NCI-H748 treated with DMSO at 0.1 percent for 48 hours (cell line): ENCODE measurements around the gene TNFAIP2.

Experiments used
- DNase-seq: peaks from one replicate; lab custom pipeline; 2025; lab: John Stamatoyannopoulos, UW

TNFAIP2 gene

GRCh38 chr14:103122585-103122946 is 695 bp upstream of the TNFAIP2 start:
- no peak for DNase-seq

GRCh38 chr14:103123634-103124500 is 606 bp downstream of the TNFAIP2 start:
- DNase-seq: no peak

GRCh38 chr14:103124501-103125001 is 1.3 kb downstream of the TNFAIP2 start:
- no peak for DNase-seq

GRCh38 chr14:103125098-103126070 is 2.1 kb downstream of the TNFAIP2 start:
- no peak for DNase-seq

GRCh38 chr14:103126088-103126872 is 3.0 kb downstream of the TNFAIP2 start:
- DNase-seq: no peak

GRCh38 chr14:103126873-103127304 is 3.6 kb downstream of the TNFAIP2 start:
- DNase-seq: peak; percentile 28

- no peak for DNase-seq
These were observed 4.1 kb downstream of the TNFAIP2 start for GRCh38 chr14:103127356-103127755.

GRCh38 chr14:103127861-103128598 is 4.8 kb downstream of the TNFAIP2 start:
- DNase-seq: no peak

- no peak for DNase-seq
These were observed 5.5 kb downstream of the TNFAIP2 start for GRCh38 chr14:103128631-103129300.

- no peak for DNase-seq
These were observed 6.2 kb downstream of the TNFAIP2 start for GRCh38 chr14:103129301-103130016.

- DNase-seq: no peak
These were observed 6.9 kb downstream of the TNFAIP2 start for GRCh38 chr14:103130017-103130764.

GRCh38 chr14:103130965-103131364 is 7.7 kb downstream of the TNFAIP2 start:
- DNase-seq: no peak

GRCh38 chr14:103131580-103131979 is 8.3 kb downstream of the TNFAIP2 start:
- no peak for DNase-seq

GRCh38 chr14:103132381-103133209 is 9.3 kb downstream of the TNFAIP2 start:
- DNase-seq: no peak

- no peak for DNase-seq
These were observed 10.2 kb downstream of the TNFAIP2 start for GRCh38 chr14:103133210-103134140.

GRCh38 chr14:103134405-103134804 is 11.1 kb downstream of the TNFAIP2 start:
- DNase-seq: no peak

- DNase-seq: no peak
These were observed 11.7 kb downstream of the TNFAIP2 start for GRCh38 chr14:103134919-103135318.
